ENCODE results near the gene ITGA3. TPM values are rescaled to one million over a fixed set of nuclear protein-coding genes. Genes with fewer than 3 reads are reported as not detected.

The ITGA3 gene
- total RNA-seq, 2 experiments from 2014 or later = 10.3 to 11.3 TPM

DNA sequence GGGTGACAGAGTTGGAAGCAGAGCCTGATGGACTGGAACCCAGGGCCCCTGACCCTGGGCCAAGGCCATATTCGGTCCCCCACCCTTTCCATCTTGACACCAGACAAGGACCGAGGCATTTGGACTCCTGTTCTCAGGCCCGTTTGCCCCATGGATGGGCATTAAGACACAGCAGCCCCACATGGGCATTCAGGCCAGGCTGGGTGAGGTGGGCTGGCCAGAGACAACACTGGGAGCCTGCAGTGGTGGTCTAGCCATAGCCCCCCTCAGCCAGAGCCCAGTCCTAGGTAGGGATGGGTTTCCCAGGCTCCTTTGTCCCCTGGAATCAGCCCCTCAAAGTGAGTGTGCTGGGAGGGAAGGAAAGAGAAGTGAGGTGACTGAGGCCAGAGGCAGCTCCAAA lies 40.8 kb downstream of the ITGA3 start:
- Mint-ChIP-seq H3K36me3 (no peaks in the 10 kb centered on the region), H3K9me3 (ENCODE audit: low read depth) (no peaks in the 10 kb centered on the region), H3K4me3 (no peak overlapping the region), H3K27ac (peak overlapping the region; percentile 34), H3K27me3 (no peaks in the 10 kb centered on the region), H3K4me1 (peaks cover 31% of the 10 kb centered on the region)
- no peak for ATAC-seq
- no peak for DNase-seq
- CTCF ChIA-PET = interaction anchor here (1.1 to 6.7 kb wide), 4 partner anchors 9 to 43 kb away, joined by 3 to 35 read pairs (median 4); partner anchors contain the start of gene ITGA3

- H3K27me3 Mint-ChIP-seq = no peaks in the 10 kb centered on the region
- DNase-seq (no peak), ATAC-seq (no peak)
- H3K27ac Mint-ChIP-seq = no peak overlapping the region
- H3K36me3 Mint-ChIP-seq = no peaks in the 10 kb centered on the region
- CTCF ChIA-PET = interaction anchor here (1.1 to 6.7 kb wide), 6 partner anchors 10 to 105 kb away, joined by 3 to 35 read pairs (median 4); partner anchors contain the start of gene ITGA3
- H3K4me1 Mint-ChIP-seq = peaks cover 31% of the 10 kb centered on the region
- no peaks in the 10 kb centered on the region for H3K9me3 Mint-ChIP-seq (ENCODE audit: low read depth)
- H3K4me3 Mint-ChIP-seq = no peak overlapping the region
Observed at GRCh38 chr17:50097455-50097854, 41.5 kb downstream of the ITGA3 start.

DNA sequence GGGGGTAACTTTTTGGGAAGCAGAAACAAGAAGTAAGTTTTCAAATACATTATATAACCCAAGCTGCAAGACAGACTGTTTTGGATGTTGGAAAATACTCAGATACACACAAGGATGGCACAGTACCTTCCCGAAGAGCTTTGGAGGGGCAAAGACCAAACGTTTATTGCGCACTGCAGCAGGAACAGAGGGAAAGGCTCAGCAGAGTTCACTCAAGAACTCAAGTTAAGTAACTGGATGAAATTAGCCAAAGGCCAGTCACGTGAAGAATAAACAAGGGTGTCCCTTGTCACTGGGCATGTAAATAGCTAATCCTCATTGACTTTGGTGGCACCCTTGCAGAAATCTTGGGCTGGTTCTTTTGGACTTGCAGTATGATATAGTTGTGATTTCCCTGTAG lies 42.0 kb downstream of the ITGA3 start:
- CTCF ChIA-PET = interaction anchor here (0.9 to 6.7 kb wide), 5 partner anchors 10 to 104 kb away, joined by 3 to 35 read pairs (median 3); no protein-coding TSS in a partner anchor
- no peak for DNase-seq

GRCh38 chr17:50098583-50098982 lies 42.7 kb downstream of the ITGA3 start:
- no peak overlapping the region for H3K27ac Mint-ChIP-seq
- H3K4me1 Mint-ChIP-seq = peaks cover 31% of the 10 kb centered on the region
- H3K27me3 Mint-ChIP-seq = no peaks in the 10 kb centered on the region
- no peak for DNase-seq
- H3K36me3 Mint-ChIP-seq = no peaks in the 10 kb centered on the region
- H3K4me3 Mint-ChIP-seq = no peak overlapping the region
- no peak for ATAC-seq
- CTCF ChIA-PET = interaction anchor here (0.9 to 6.7 kb wide), 4 partner anchors 11 to 102 kb away, joined by 3 to 35 read pairs (median 4); no protein-coding TSS in a partner anchor
- no peaks in the 10 kb centered on the region for H3K9me3 Mint-ChIP-seq (ENCODE audit: low read depth)

More for the DNA sequence above, 42.0 kb downstream of the ITGA3 start:
- Mint-ChIP-seq H3K4me3 (no peak overlapping the region), H3K27me3 (no peaks in the 10 kb centered on the region), H3K4me1 (peaks cover 31% of the 10 kb centered on the region), H3K36me3 (no peaks in the 10 kb centered on the region), H3K9me3 (ENCODE audit: low read depth) (no peaks in the 10 kb centered on the region), H3K27ac (no peak overlapping the region)
- ATAC-seq = no peak

- ATAC-seq (no peak), DNase-seq (no peak)
- no peaks in the 10 kb centered on the region for H3K9me3 Mint-ChIP-seq (ENCODE audit: low read depth)
- no peaks in the 10 kb centered on the region for H3K36me3 Mint-ChIP-seq
- no peak overlapping the region for H3K4me3 Mint-ChIP-seq
- H3K27ac Mint-ChIP-seq = no peak overlapping the region
- CTCF ChIA-PET = interaction anchor here (1.5 to 6.7 kb wide), 3 partner anchors 11 to 101 kb away, joined by 5 to 35 read pairs (median 7); no protein-coding TSS in a partner anchor
- peaks cover 31% of the 10 kb centered on the region for H3K4me1 Mint-ChIP-seq
- H3K27me3 Mint-ChIP-seq = no peaks in the 10 kb centered on the region
Observed at GRCh38 chr17:50099003-50099402, 43.1 kb downstream of the ITGA3 start.

DNA sequence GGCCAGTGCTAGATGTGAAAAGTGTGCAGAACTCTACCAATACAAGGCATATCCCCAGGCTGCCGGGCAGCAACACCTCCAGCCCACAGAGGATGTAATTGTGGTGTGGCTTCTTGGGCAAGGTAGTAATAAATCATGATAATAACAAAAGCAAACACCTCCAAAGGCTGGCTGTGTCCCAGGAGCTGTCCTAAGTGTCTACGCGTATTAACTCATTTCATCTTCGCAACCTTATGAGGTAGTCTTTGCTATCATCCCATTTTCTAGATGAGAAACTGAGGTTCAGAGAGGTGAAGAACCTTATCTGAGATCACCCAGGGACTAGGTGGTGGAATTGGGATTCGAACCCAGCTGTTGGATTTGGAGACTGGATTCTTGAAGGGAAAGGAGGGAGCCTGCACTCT lies 44.6 kb downstream of the ITGA3 start:
- no peak for ATAC-seq
- no peak overlapping the region for H3K27ac Mint-ChIP-seq
- H3K4me3 Mint-ChIP-seq = no peak overlapping the region
- no peaks in the 10 kb centered on the region for H3K36me3 Mint-ChIP-seq
- H3K9me3 Mint-ChIP-seq (ENCODE audit: low read depth) = no peaks in the 10 kb centered on the region
- H3K27me3 Mint-ChIP-seq = no peaks in the 10 kb centered on the region
- no peak for DNase-seq
- H3K4me1 Mint-ChIP-seq = peaks cover 24% of the 10 kb centered on the region
- CTCF ChIA-PET = interaction anchor here (0.7 to 6.7 kb wide), 6 partner anchors 8 to 297 kb away, joined by 3 to 35 read pairs (median 4); partner anchors contain the start of gene LRRC59

DNA sequence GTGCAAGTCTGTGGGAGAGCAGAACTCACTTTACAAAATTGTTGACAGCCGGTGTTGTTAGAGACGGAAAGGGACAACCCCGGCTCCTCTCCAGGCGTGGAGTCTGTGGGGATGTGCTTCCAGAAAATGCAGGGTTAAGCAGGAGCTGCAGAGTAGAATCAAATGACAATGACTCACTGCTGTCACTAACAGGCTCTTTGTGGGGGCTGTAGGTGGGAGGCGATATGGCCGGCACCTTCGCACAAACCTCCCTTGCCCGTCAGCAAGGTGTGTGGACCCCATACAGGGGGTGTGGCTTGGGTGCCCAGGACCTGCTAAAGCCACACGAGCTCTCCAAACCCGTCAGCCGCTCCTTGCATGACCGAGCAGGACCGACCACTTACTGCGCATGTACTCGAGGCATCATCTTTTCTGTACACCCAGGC lies 45.0 kb downstream of the ITGA3 start:
- Mint-ChIP-seq H3K4me1 (peaks cover 19% of the 10 kb centered on the region), H3K36me3 (no peaks in the 10 kb centered on the region), H3K27ac (no peak overlapping the region), H3K9me3 (ENCODE audit: low read depth) (no peaks in the 10 kb centered on the region), H3K4me3 (no peak overlapping the region), H3K27me3 (no peaks in the 10 kb centered on the region)
- CTCF ChIA-PET = interaction anchor here (1.0 to 6.7 kb wide), 5 partner anchors 9 to 296 kb away, joined by 3 to 35 read pairs (median 4); partner anchors contain the start of gene LRRC59
- ATAC-seq (no peak), DNase-seq (no peak)

DNA sequence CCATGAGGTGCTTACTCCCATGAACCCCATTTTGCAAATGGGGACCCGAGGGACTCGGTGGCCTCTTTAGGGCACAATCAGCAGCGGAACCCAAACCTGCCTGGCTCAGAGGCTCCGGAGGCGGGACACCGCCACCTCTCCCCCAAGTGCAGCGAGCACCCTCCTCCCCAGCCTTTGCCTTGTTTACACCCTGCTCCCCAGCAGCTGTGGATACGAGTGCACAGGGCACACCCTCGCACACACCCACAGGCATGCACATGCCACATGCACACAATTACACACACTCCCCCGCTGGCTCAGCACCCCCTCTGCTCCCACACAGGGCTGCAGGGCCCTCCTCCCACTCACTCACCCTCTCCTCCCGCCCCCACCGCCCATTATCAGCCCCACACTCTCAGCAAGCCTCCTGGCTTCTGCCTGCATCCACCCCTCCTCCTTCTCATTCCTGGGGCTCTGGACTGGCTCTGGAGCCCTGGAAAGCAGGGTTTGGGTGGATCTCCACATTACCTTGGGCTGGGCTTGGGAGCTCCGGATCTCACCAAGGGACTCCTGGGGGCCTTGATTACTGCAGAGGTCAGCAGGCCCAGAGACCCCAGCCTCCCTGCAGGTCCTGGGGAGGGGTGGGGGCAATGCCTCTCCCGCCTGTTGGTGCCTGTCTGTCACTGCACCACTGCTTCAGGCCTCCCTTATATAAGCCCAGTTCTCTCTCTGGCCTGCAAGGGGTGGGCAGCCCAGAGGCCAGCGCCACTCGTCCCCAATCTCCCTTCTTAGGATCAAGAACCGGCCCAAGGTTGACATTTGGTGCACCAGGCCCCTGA lies 45.6 kb downstream of the ITGA3 start:
- Mint-ChIP-seq H3K9me3 (ENCODE audit: low read depth) (no peaks in the 10 kb centered on the region), H3K4me1 (peaks cover 14% of the 10 kb centered on the region), H3K27me3 (no peaks in the 10 kb centered on the region), H3K36me3 (no peaks in the 10 kb centered on the region), H3K4me3 (no peak overlapping the region), H3K27ac (no peak overlapping the region)
- CTCF ChIA-PET = interaction anchor here (1.1 to 6.7 kb wide), 3 partner anchors 9 to 14 kb away, joined by 3 to 35 read pairs (median 19); no protein-coding TSS in a partner anchor
- no peak for DNase-seq
- ATAC-seq = no peak

GRCh38 chr17:50102164-50102991 lies 46.5 kb downstream of the ITGA3 start:
- CTCF ChIA-PET = interaction anchor here (1.0 to 3.7 kb wide), 4 partner anchors 9 to 98 kb away, joined by 3 to 19 read pairs (median 11); no protein-coding TSS in a partner anchor
- Mint-ChIP-seq H3K4me3 (no peak overlapping the region), H3K4me1 (peaks cover 14% of the 10 kb centered on the region), H3K27ac (no peak overlapping the region), H3K27me3 (no peaks in the 10 kb centered on the region), H3K9me3 (ENCODE audit: low read depth) (no peaks in the 10 kb centered on the region), H3K36me3 (no peaks in the 10 kb centered on the region)
- no peak for ATAC-seq
- no peak for DNase-seq

- Mint-ChIP-seq H3K36me3 (no peaks in the 10 kb centered on the region), H3K9me3 (ENCODE audit: low read depth) (no peaks in the 10 kb centered on the region), H3K27me3 (no peaks in the 10 kb centered on the region), H3K27ac (no peak overlapping the region), H3K4me1 (peaks cover 14% of the 10 kb centered on the region), H3K4me3 (no peak overlapping the region)
- CTCF ChIA-PET = interaction anchor here (1.0 to 3.7 kb wide), 4 partner anchors 10 to 97 kb away, joined by 3 to 19 read pairs (median 11); no protein-coding TSS in a partner anchor
- no peak for DNase-seq
- ATAC-seq = no peak
Observed at GRCh38 chr17:50103252-50103651, 47.3 kb downstream of the ITGA3 start.

- Mint-ChIP-seq H3K4me3 (no peak overlapping the region), H3K27me3 (no peaks in the 10 kb centered on the region), H3K27ac (no peak overlapping the region), H3K4me1 (peaks cover 12% of the 10 kb centered on the region), H3K36me3 (no peaks in the 10 kb centered on the region), H3K9me3 (ENCODE audit: low read depth) (no peaks in the 10 kb centered on the region)
- CTCF ChIA-PET = interaction anchor here (2.3 to 3.7 kb wide), 3 partner anchors 11 to 17 kb away, joined by 6 to 19 read pairs (median 16); no protein-coding TSS in a partner anchor
- DNase-seq = no peak
- ATAC-seq = no peak
Observed at GRCh38 chr17:50103941-50104340, 48.0 kb downstream of the ITGA3 start.

DNA sequence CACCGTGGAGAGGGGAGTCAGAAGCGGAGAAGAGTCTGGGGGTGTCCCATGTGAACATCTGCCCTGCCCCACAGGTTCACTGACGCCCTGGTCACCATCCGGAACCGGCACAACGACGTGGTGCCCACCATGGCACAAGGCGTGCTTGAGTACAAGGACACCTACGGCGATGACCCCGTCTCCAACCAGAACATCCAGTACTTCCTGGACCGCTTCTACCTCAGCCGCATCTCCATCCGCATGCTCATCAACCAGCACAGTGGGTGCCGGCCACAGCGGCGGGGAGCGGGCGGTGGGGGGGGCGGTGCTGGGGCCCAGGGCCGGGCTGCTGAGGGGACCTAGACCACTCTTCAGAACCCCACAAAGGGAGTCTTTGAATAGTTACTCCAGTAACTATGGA lies 49.9 kb downstream of the ITGA3 start:
- DNase-seq (no peak), ATAC-seq (no peak)
- no peaks in the 10 kb centered on the region for H3K36me3 Mint-ChIP-seq
- no peak overlapping the region for H3K4me3 Mint-ChIP-seq
- CTCF ChIA-PET = interaction anchor here (0.8 kb wide), 1 partner anchor 300 kb away, joined by 3 read pairs; no protein-coding TSS in a partner anchor
- no peak overlapping the region for H3K27ac Mint-ChIP-seq
- no peaks in the 10 kb centered on the region for H3K9me3 Mint-ChIP-seq (ENCODE audit: low read depth)
- H3K4me1 Mint-ChIP-seq = no peaks in the 10 kb centered on the region
- H3K27me3 Mint-ChIP-seq = no peaks in the 10 kb centered on the region
